H1 (cell line): ENCODE data around the gene SCNN1A. TPM values are rescaled to one million over a fixed set of nuclear protein-coding genes. Genes with fewer than 3 reads are reported as not detected.

ENCODE experiments used
- CTCF ChIA-PET: fragments of 300-600 bp; sonication (Branson Sonifier 250); formaldehyde crosslinking; loops from one replicate; lab custom pipeline; 2021; ENCODE audit not compliant: partially characterized antibody; lab: Charles Lee
- POLR2A ChIA-PET: fragments of 300-600 bp; sonication (Branson Sonifier 250); formaldehyde crosslinking; loops from one replicate; lab custom pipeline; 2021; ENCODE audit warnings: inconsistent platforms; ENCODE audit not compliant: partially characterized antibody; lab: Charles Lee
- DNase-seq, 2 experiments: peaks; one replicate each; pipeline versions ENCODE4 v3.0.0 to v3.0.0-alpha.2; 2010 to 2022; ENCODE audit warnings: low spot score in 2 of 2, low read depth in 1 of 2, mixed read lengths in 1 of 2
- FAIRE-seq: peaks from 2 replicates; lab custom pipeline; 2011; peaks lifted over from hg19 to GRCh38; lab: Jason Lieb, UNC
- H2AFZ ChIP-seq: 2 replicates; pipeline ENCODE4 v1.8.1; 2012; ENCODE audit warnings: low read length, inconsistent platforms
- H2AK5ac ChIP-seq: 2 replicates; pipeline ENCODE4 v1.6.1; 2013; ENCODE audit warnings: low read depth, low read length
- H2BK120ac ChIP-seq: replicated peaks from 2 replicates; pipeline ENCODE3; 2013; ENCODE audit warnings: low read depth, low read length, inconsistent platforms
- H2BK12ac ChIP-seq: 2 replicates; pipeline ENCODE4 v1.6.1; 2013; ENCODE audit warnings: low read depth, low read length
- H2BK15ac ChIP-seq: 2 replicates; pipeline ENCODE4 v1.6.1; 2013; ENCODE audit warnings: low read length
- H2BK20ac ChIP-seq: 2 replicates; pipeline ENCODE4 v1.6.1; 2013; ENCODE audit warnings: low read length
- H2BK5ac ChIP-seq: 2 replicates; pipeline ENCODE4 v1.6.1; 2013; ENCODE audit warnings: low read depth, low read length
- H3K14ac ChIP-seq: 2 replicates; pipeline ENCODE4 v1.6.1; 2013; ENCODE audit warnings: inconsistent platforms; ENCODE audit not compliant: insufficient read length
- H3K18ac ChIP-seq: 2 replicates; pipeline ENCODE4 v1.6.1; 2013; ENCODE audit warnings: low read length; ENCODE audit errors: extremely low read depth
- H3K23ac ChIP-seq: 2 replicates; pipeline ENCODE4 v1.6.1; 2013; ENCODE audit warnings: inconsistent platforms; ENCODE audit not compliant: insufficient read length
- H3K23me2 ChIP-seq: 2 replicates; pipeline ENCODE4 v1.6.1; 2013; ENCODE audit warnings: low read depth, low read length
- H3K27ac ChIP-seq: 2 replicates; pipeline ENCODE4 v1.6.1; 2011; ENCODE audit warnings: low read depth, low read length, inconsistent platforms
- H3K27me3 ChIP-seq, 4 experiments: replicated peaks in 1 of 4; 1 replicate in 1 of 4; 2 replicates in 3 of 4; pipeline versions ENCODE4 v1.6.1 to v1.8.1; 2011 to 2013; ENCODE audit warnings: low read length in 3 of 4, mild to moderate bottlenecking in 3 of 4, inconsistent platforms in 2 of 4, mixed read lengths in 2 of 4, moderate library complexity in 1 of 4; ENCODE audit not compliant: control insufficient read depth in 3 of 4, insufficient read depth in 3 of 4; ENCODE audit errors: extremely low read depth in 1 of 4
- H3K36me3 ChIP-seq, 4 experiments: 2 replicates each; pipeline versions ENCODE4 v1.6.1 to v1.8.1; 2011 to 2013; ENCODE audit warnings: mild to moderate bottlenecking in 4 of 4, low read length in 3 of 4, moderate library complexity in 2 of 4, control low read depth in 1 of 4, inconsistent platforms in 1 of 4; ENCODE audit not compliant: insufficient read depth in 4 of 4, control insufficient read depth in 2 of 4
- H3K4ac ChIP-seq: replicated peaks from 2 replicates; pipeline ENCODE3; 2013; ENCODE audit warnings: low read length, low read depth, mixed read lengths, inconsistent platforms; ENCODE audit not compliant: insufficient read length
- H3K4me1 ChIP-seq, 4 experiments: replicated peaks in 1 of 4; 1 replicate in 1 of 4; 2 replicates in 3 of 4; pipeline versions ENCODE4 v1.6.1 to v1.8.1; 2011 to 2013; ENCODE audit warnings: low read length in 3 of 4, inconsistent platforms in 2 of 4, mixed read lengths in 1 of 4; ENCODE audit not compliant: insufficient read depth in 4 of 4, control insufficient read depth in 3 of 4
- H3K4me2 ChIP-seq, 2 experiments: 2 replicates each; pipeline versions ENCODE4 v1.6.1 to v1.8.1; 2011 to 2013; ENCODE audit warnings: low read depth in 2 of 2, low read length in 2 of 2, control low read depth in 1 of 2, inconsistent platforms in 1 of 2, mild to moderate bottlenecking in 1 of 2; ENCODE audit not compliant: insufficient read depth in 1 of 2
- H3K4me3 ChIP-seq, 4 experiments: fragments of 200-600, 300-600 bp in 1 of 4; sonication (generic), shearing (Covaris generic), sonication (Bioruptor Twin) in 1 of 4; 2 replicates each; pipeline versions ENCODE4 v1.5.1 to v1.8.1; 2011 to 2016; ENCODE audit warnings: low read length in 4 of 4, low read depth in 3 of 4, control low read depth in 2 of 4, inconsistent platforms in 2 of 4, mild to moderate bottlenecking in 2 of 4, mixed read lengths in 1 of 4, moderate library complexity in 1 of 4; ENCODE audit not compliant: insufficient read depth in 2 of 4; ENCODE audit errors: extremely low read depth in 1 of 4
- H3K56ac ChIP-seq: replicated peaks from 2 replicates; pipeline ENCODE3; 2013; ENCODE audit warnings: low read depth, mild to moderate bottlenecking, mixed read lengths, low read length, inconsistent platforms; ENCODE audit not compliant: insufficient read length
- H3K79me1 ChIP-seq: 2 replicates; pipeline ENCODE4 v1.6.1; 2013; ENCODE audit warnings: low read depth, low read length, control low read depth
- H3K79me2 ChIP-seq, 2 experiments: 2 replicates each; pipeline versions ENCODE4 v1.6.1 to v1.8.1; 2012 to 2013; ENCODE audit warnings: low read length in 2 of 2, mild to moderate bottlenecking in 2 of 2, inconsistent platforms in 1 of 2; ENCODE audit not compliant: insufficient read depth in 2 of 2, control insufficient read depth in 1 of 2
- H3K9ac ChIP-seq, 4 experiments: replicated peaks in 1 of 4; 1 replicate in 1 of 4; 2 replicates in 3 of 4; pipeline versions ENCODE4 v1.6.1 to v1.8.1; 2011 to 2013; ENCODE audit warnings: low read depth in 3 of 4, low read length in 3 of 4, control low read depth in 2 of 4, mild to moderate bottlenecking in 2 of 4, moderate library complexity in 2 of 4, inconsistent platforms in 1 of 4; ENCODE audit errors: extremely low read depth in 1 of 4
- H3K9me3 ChIP-seq, 2 experiments: 2 replicates each; pipeline versions ENCODE4 v1.6.1 to v1.8.1; 2012 to 2013; ENCODE audit warnings: mild to moderate bottlenecking in 2 of 2, moderate library complexity in 2 of 2, control low read depth in 1 of 2, inconsistent platforms in 1 of 2, low read depth in 1 of 2, low read length in 1 of 2, mixed read lengths in 1 of 2; ENCODE audit not compliant: insufficient read depth in 2 of 2
- H4K20me1 ChIP-seq, 2 experiments: replicated peaks in 1 of 2; 2 replicates each; pipeline versions ENCODE3 to v1.8.1; 2011 to 2013; ENCODE audit warnings: inconsistent platforms in 2 of 2, low read length in 2 of 2, mild to moderate bottlenecking in 1 of 2; ENCODE audit not compliant: insufficient read depth in 2 of 2, control insufficient read depth in 1 of 2
- H4K5ac ChIP-seq: 2 replicates; pipeline ENCODE4 v1.6.1; 2013; ENCODE audit warnings: low read length, low read depth, mixed read lengths, inconsistent platforms; ENCODE audit not compliant: insufficient read length
- H4K8ac ChIP-seq: 2 replicates; pipeline ENCODE4 v1.8.0; 2013; ENCODE audit warnings: mild to moderate bottlenecking, moderate library complexity, low read length, inconsistent platforms; ENCODE audit not compliant: insufficient read depth; ENCODE audit errors: extremely low read depth
- H4K91ac ChIP-seq: replicated peaks from 2 replicates; pipeline ENCODE3; 2013; ENCODE audit warnings: low read length, mixed read lengths, inconsistent platforms; ENCODE audit not compliant: insufficient read length
- CREB1 ChIP-seq: IDR thresholded peaks from 2 replicates; pipeline ENCODE4 v1.6.1; 2012; ENCODE audit warnings: inconsistent platforms
- E2F6 ChIP-seq: IDR thresholded peaks from 2 replicates; pipeline ENCODE4 v1.6.1; 2012; ENCODE audit warnings: inconsistent platforms
- SIN3A ChIP-seq, 2 experiments: IDR thresholded peaks in 1 of 2; conservative IDR thresholded peaks in 1 of 2; 2 replicates each; pipeline ENCODE4 v1.6.1; 2011 to 2012; ENCODE audit warnings: low read length in 2 of 2, improper control_type of control experiment in 1 of 2, low read depth in 1 of 2, mild to moderate bottlenecking in 1 of 2
- WGBS, 2 experiments: shearing (Covaris generic) in 1 of 2; methylation state at CpG; one replicate each; pipeline versions ENCODE4 v1.1.6 to v1.1.7; 2013 to 2015; ENCODE audit warnings: low lambda C conversion rate in 2 of 2, mixed read lengths in 2 of 2, inconsistent platforms in 1 of 2, low coverage in 1 of 2, missing lambda C conversion rate in 1 of 2; ENCODE audit not compliant: insufficient replicate concordance in 2 of 2, insufficient coverage in 1 of 2, insufficient read length in 1 of 2; ENCODE audit errors: extremely low coverage in 1 of 2, missing lambda C conversion rate in 1 of 2; 5-methylcytosine and 5-hydroxymethylcytosine counted together
- polyA plus RNA-seq, 7 experiments: library from polyadenylated mRNA; depleted of rRNA in 3 of 7; stranded (reverse) in 5 of 7; unstranded in 2 of 7; fragments of >200 nt in 5 of 7; fragments of 200-250 nt in 2 of 7; gene quantifications; 1 replicate in 5 of 7; 2 replicates in 1 of 7; 4 replicates in 1 of 7; pipeline versions ENCODE4 v1.2.1 to v1.2.3, GENCODE V29; 2011 to 2013; ENCODE audit warnings: missing spikeins in 2 of 7, mixed read lengths in 2 of 7
- total RNA-seq: library from RNA; stranded (reverse); fragmentation: NEBNext Ultra II Directional; extraction: Animal tissue kit (Norgen Biotek cat#: 25700); gene quantifications from 2 replicates; pipeline ENCODE4 v1.2.1, GENCODE V29; 2021

Gene SCNN1A
- total and polyA plus RNA-seq, 2 of the 8 experiments (the other 6 are each of a cell fraction or from before 2014, with no cell fraction given) = 85.5 to 156 TPM

- 0 out of 2 replicates have a peak overlapping the region, but pooled peaks have one; percentile 29 for H4K8ac ChIP-seq
- FAIRE-seq = no peak
- ChIA-PET POLR2A (interaction anchor here (1.0 to 3.8 kb wide), 8 partner anchors 10 to 255 kb away, joined by 3 to 24 read pairs (median 3); partner anchors contain the start of gene GAPDH), CTCF (interaction anchor here (0.6 to 2.7 kb wide), 6 partner anchors 10 to 225 kb away, joined by 3 to 8 read pairs (median 4); no protein-coding TSS in a partner anchor)
- H3K4ac ChIP-seq = peak overlapping the region; percentile 15
- no peak overlapping the region for H3K14ac ChIP-seq
- peaks cover 0 to 4% (median 2%) of the 10 kb centered on the region in 4 experiments; a peak in 4 of 7 replicates for H3K27me3 ChIP-seq
- no peaks in the 10 kb centered on the region for H3K79me1 ChIP-seq
- 0 out of 2 replicates have a peak overlapping the region, but pooled peaks have one; percentile 25 for H2AK5ac ChIP-seq
- peaks cover 0 to 2% of the 10 kb centered on the region in 2 experiments for H4K20me1 ChIP-seq
- H3K79me2 ChIP-seq = no peaks in the 10 kb centered on the region
- H4K91ac ChIP-seq = peak overlapping the region; percentile 82
- H3K9me3 ChIP-seq = no peaks in the 10 kb centered on the region
- H2BK20ac ChIP-seq = no peak overlapping the region; the same call in 1 of the 2 replicates
- peak overlapping the region; percentile 41 for H2BK5ac ChIP-seq
- peak overlapping the region; percentile 90; the same call in 1 of the 2 replicates for H2BK12ac ChIP-seq
- peaks cover 3 to 11% (median 7%) of the 10 kb centered on the region in 4 experiments; a peak in 4 of 8 replicates for H3K36me3 ChIP-seq
- no peak overlapping the region for H3K56ac ChIP-seq
- peaks cover 4 to 28% (median 20%) of the 10 kb centered on the region in 4 experiments for H3K4me1 ChIP-seq
- H3K18ac ChIP-seq = peak overlapping the region; percentile 62
- no peak overlapping the region for H3K27ac ChIP-seq
- H3K9ac ChIP-seq = peak overlapping the region in 1 of 4 experiments; percentile 11; a peak in 1 of 7 replicates
- no peak overlapping the region for H3K23ac ChIP-seq
- peak overlapping the region; percentile 47 to 72 for H3K4me2 ChIP-seq
- no peak overlapping the region for H2BK120ac ChIP-seq
- TF ChIP-seq E2F6 (0 out of 2 replicates have a peak, but pooled peaks have one; percentile 17), CREB1 (no peak), SIN3A (conservative IDR thresholded peaks at IDR 0.05 in 1 of 2, IDR thresholded peaks at IDR 0.05 in 1 of 2; ENCODE audit: low read depth in 1 of 2, low read length in 2 of 2) (0 out of 4 replicates have a peak, but pooled peaks of 1 of the 2 experiments have one; percentile 41)
- H3K23me2 ChIP-seq = peaks cover 6% of the 10 kb centered on the region; the same call in 1 of the 2 replicates
- 79% methylated on average over 11 of the region's 11 CpGs; no CpG with 5 or more reads in 1 of the 2 experiments for WGBS, 2 experiments
- no peak overlapping the region for H2AFZ ChIP-seq
- H2BK15ac ChIP-seq = peak overlapping the region; percentile 9; the same call in 1 of the 2 replicates
- no peak overlapping the region for H3K4me3 ChIP-seq
- DNase-seq = peak in 1 of 2 experiments; percentile 83
- peak overlapping the region; percentile 5 for H4K5ac ChIP-seq
Measured at GRCh38 chr12:6312529-6313325, 62.6 kb downstream of the SCNN1A start.
